Ovary (tissue), 3 donors: ENCODE measurements around the gene HES5.

ENCODE experiments used
- CTCF ChIP-seq, 3 donors: fragments of 450-650 bp in 2 of 3; fragments of 200-600 bp in 1 of 3; IDR thresholded peaks; one replicate each; pipeline versions ENCODE4 v1.5.1 to v1.8.0; 2016 to 2022; ENCODE audit warnings: antibody characterized with exemption in 3 of 3, mild to moderate bottlenecking in 1 of 3
- EP300 ChIP-seq: sonication (generic); formaldehyde crosslinking; IDR thresholded peaks from one replicate; pipeline ENCODE4 v1.6.1; 2017; ENCODE audit warnings: antibody characterized with exemption
- donor health status: DM: no; HTN: no; CAD: no.

GRCh38 chr1:2533365-2533764 lies 3.3 kb upstream of the HES5 start:
- no peak for TF ChIP-seq EP300
- no peak for TF ChIP-seq CTCF (IDR thresholded peaks at IDR 0.05)
